NCI-H748 (cell line): ENCODE results near the gene ZNF614.
"Not testable (repeated sequence)": the region's sequence is repeated elsewhere in the genome, so short reads cannot be mapped to it uniquely, and the experiment has no call there.

Source experiments
- DNase-seq: peaks from one replicate; lab custom pipeline; 2025; ENCODE audit not compliant: unreplicated experiment; lab: John Stamatoyannopoulos, UW

ZNF614 gene

DNA sequence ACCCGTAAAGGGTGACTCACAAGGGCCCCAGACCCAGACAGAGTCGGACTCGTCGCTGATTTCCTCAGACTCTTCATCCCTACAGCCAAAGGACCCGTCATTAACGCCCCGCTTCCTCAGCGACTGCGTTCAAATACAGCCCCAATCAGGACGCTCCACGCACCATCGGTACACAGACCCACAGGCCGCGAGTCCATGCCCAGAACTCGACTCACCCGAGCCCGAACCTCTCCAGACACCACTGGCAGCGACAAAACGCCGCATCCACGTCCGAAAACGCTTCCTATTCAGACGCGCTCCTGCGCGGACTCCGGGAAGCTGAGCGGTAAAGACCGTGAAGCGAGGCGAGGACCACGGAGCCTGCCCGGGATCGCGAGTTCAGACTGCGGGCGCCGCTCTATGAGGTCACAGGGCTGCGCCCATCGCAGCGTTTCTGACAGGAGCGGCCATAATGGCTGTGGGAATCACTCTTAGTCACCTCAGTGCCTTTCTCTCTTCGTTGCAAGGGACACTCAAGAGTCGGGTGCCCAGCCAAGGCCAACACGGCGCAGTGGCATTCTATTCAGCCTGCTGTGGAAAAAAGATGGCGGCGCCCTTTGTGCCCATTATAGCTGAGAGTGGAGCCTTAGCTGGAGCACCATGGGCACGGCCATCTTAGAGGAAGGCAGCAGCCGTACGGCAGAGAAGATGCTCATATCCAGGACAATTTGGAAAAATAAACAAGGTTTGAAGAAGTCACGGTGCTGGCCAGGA, at the start of gene ZNF614:
Gene ZNF614, minus strand, starts transcription at position 353 of the 753 bp plus-strand sequence. CDS start 2,634 bp downstream, outside the sequence.
- DNase-seq, result peak; percentile 96

DNA sequence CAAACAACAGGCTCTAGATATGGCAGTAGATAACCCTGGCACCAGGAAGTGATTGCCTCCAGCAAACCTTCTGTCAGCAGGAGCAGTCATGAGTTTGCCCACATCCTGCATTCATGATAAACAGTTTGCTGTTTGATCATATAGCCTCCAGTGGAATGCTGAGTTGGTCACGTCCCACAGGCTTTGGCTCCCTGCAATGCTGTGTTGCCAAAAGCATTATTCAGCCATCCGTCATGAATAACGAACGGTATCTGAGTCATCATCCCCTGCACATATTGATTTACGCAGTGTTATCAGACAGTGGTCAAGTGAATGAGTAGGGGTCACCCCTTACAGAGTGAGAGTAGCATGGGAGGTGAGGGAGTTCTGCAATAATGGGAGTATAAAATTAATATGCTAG, 42.3 kb upstream of the ZNF614 start:
- no peak for DNase-seq

DNA sequence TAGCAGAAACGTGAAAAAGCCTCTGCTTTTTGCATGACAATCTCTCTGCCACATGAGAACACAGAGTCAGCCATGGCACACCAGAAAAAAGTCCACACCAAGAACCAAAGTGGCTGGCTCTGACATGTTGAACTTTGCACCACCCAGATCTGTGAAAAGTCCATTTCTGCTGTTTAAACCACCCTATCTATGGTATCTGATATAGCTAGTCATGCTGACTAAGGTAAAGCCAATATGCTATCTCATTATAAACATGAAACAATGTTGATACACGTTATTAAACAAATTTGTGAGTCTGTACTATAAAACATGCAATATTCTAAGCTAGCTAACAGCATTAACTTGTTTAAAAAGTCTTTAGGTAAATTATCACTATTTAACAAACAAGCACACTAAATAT, 41.5 kb upstream of the ZNF614 start:
- no peak for DNase-seq

DNA sequence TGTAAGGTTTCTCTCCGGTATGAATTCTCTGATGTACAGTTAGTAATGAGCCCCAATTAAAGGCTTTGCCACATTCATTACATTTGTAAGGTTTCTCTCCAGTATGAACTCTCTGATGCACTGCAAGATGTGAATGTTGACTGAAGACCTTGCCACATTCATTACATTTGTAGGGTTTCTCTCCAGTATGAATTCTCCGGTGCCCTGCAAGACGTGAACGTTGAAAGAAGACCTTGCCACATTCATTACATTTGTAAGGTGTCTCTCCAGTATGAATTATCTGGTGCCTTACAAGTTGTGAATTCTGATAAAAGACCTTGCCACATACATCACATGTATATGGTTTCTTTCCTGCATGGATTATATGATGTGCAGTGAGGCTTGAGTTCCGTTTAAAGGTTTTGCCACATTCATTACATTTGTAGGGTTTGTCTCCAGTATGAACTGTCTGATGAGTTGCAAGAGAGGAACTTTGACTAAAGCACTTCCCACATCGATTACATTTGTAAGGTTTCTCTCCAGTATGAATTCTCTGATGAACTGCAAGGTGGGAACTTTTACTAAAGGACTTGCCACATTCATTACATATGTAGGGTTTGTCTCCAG, 38.2 kb upstream of the ZNF614 start:
- DNase-seq, result no peak

DNA sequence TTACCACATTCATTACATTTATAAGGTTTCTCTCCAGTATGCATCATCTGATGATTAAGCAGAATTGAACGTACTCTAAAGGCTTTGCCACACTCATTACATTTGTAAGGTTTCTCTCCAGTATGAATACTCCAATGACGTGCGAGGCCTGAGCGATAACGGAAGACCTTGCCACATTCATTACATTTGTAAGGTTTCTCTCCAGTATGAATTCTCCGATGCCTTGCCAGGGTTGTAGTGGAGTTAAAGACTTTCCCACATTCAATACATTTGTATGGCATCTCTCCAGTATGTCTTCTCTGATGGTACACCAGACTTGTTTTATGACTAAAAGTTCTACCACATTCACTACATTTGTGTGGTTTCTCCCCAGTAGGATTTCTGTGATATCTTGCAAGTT, 37.2 kb upstream of the ZNF614 start:
- DNase-seq, result no peak

DNA sequence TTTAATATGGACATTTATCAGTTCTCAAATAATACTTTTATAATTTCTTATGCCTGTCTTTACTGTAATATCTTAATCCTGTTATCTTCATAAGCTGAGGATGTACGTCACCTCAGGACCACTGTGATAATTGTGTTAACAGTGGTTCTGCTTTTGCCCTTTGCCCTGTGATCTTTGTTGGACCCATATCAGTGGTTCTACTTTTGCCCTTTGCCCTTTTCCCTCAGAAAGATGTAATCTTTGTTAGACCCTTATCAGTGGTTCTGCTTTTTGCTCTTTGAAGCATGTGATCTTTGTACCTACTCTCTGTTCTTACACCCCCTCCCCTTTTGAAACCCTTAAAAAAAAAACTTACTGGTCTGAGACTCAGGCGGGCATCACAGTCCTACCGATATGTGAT, 28.3 kb upstream of the ZNF614 start:
- not testable (repeated sequence) for DNase-seq

DNA sequence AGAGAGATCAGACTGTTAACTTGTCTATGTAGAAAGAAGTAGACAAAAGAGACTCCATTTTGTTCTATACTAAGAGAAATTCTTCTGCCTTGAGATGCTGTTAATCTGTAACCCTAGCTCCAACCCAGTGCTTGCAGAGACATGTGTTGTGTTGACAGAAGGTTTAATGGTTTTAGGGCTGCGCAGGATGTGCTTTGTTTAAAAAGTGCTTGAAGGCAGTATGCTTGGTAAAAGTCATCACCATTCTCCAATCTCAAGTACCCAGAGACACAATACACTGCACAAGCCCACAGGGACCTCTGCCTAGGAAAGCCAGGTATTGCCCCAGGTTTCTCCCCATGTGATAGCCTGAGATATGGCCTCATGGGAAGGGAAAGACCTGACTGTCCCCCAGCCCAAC, 23.6 kb upstream of the ZNF614 start:
- DNase-seq, result peak; percentile 26

DNA sequence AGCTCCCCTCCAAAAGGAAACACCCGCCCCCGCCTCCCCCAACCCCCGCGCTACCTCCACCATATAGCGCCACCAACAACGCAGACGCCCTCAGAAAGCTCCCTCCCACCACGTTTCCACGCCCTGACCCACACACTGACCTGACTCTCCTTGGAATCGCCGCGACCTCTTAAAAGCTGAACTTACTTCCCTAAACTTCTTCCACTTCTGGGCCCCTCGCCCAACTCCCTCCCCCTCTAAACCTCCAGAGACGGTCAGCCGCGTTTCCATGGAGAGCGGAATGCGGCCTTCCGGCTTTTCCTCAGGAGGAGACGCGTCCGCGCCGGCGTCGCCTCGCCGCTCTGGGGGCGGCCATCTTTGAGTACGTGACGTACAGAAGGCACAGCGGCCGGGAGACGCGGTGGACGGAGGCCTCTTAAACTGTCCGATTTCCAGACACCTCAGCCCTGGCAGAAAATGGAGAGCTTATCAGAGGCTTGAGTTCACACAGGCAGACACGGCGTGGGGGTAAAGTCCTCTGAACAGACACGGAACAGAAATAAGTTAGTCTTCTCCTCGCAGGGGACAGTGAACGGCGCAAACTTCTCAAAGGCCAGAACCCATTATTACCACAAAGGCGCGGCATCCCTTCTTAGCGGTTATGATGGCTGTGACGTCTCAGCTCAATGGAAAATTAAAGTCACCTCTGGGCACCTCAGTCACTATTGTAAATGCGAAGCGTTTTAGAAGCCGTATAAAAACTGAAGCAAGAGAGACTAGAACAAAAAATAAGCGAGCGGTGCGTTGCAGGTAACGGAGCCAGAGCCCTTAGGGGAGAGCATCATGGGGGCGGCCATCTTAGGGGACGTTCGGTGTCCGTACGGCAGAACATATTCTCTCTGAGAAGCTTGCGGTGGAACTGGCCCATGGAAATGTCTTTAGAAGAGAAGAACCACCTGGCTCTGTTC, 20.6 kb upstream of the ZNF614 start, which contains the start of gene ZNF432:
Gene ZNF432, minus strand, starts transcription at position 284 of the 947 bp plus-strand sequence. CDS start 1,970 bp downstream, outside the sequence.
- peak; percentile 97 for DNase-seq

DNA sequence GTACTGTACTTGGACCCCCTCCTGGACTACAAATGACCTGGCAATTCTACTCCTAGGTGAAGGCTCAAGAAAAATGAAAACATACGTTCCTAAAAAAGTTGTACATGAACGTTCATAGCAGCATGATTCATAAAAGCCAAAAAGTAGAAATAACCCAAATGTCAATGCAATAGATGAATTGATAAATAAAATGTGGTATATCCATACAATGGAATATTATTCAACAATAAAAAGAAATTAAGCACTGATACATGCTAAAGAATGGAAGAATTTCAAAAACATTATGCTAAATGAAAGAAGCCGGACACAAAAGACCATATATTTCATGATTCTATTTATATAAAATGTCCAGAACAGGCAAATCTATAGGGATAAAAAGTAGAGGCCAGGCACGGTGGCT, 11.0 kb upstream of the ZNF614 start:
- no peak for DNase-seq

DNA sequence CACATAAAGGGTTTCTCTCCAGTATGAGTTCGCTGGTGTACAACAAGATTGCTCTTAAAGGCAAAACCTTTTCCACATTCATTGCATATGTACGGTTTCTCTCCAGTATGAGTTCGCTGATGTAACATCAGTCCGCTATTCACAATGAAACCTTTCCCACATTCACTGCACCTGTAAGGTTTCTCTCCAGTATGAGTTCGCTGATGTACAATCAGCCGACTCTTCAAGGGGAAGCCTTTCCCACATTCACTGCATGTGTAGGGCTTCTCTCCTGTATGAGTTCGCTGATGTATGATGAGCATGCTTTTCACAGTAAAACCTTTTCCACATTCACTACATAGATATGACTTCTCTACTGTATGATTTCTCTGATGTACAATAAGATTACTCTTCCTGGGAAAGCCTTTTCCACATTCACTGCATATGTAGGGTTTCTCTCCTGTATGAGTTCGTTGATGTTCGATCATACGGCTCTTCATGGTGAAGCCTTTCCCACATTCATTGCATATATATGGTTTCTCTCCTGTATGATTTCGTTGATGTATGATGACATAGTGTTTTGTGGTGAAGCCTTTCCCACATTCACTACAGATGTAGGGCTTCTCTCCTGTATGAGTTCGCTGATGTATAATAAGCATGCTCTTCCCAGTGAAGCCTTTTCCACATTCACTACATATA, 6.0 kb upstream of the ZNF614 start:
- no peak for DNase-seq

DNA sequence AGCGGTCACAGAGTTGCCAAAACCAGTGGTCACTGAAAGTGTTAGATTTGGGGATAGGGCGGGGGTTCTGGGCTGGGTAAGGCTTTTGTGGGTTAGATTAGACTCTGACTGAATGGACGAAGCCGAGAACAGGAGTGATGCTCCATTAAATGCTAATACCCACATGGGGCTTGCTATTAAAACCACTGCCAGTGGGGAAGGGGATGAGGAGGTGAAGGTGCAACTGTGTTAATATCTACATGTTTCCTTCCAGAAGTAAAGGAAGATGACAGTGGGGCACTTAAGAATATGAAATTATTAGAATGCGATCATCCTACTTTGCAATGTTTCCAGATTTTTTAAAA, 573 bp upstream of the ZNF614 start:
- DNase-seq, result peak; percentile 80

DNA sequence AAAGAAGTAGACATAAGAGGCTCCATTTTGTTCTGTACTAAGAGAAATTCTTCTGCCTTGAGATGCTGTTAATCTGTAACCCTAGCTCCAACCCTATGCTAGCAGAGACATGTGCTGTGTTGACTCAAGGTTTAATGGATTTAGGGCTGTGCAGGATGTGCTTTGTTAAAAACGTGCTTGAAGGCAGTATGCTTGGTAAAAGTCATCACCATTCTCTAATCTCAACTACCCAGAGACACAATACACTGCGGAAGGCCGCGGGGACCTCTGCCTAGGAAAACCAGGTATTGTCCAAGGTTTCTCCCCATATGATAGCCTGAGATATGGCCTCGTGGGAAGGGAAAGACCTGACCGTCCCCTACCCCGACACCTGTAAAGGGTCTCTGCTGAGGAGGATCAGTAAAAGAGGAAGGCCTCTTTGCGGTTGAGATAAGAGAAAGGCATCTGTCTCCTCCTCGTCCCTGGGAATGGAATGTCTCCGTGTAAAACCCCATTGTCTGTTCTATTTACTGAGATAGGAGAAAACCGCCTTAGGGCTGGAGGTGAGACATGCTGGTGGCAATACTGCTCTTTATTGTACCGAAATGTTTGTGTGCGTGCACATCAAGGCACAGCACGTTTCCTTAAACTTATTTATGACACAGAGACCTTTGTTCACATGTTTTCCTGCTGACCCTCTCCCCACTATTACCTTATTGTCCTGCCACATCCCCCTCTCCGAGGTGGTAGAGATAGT, 1.8 kb downstream of the ZNF614 start:
- DNase-seq, result not testable (repeated sequence)

DNA sequence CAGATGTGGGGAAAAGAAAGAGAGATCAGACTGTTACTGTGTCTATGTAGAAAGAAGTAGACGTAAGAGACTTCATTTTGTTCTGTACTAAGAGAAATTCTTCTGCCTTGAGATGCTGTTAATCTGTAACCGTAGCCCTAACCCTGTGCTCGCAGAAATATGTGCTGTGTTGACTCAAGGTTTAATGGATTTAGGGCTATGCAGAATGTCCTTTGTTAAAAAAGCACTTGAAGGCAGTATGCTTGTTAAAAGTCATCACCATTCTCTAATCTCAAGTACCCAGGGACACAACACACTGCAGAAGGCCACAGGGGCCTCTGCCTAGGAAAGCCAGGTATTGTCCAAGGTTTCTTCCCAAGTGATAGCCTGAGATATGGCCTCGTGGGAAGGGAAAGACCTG, 3.7 kb downstream of the ZNF614 start:
- not testable (repeated sequence) for DNase-seq

DNA sequence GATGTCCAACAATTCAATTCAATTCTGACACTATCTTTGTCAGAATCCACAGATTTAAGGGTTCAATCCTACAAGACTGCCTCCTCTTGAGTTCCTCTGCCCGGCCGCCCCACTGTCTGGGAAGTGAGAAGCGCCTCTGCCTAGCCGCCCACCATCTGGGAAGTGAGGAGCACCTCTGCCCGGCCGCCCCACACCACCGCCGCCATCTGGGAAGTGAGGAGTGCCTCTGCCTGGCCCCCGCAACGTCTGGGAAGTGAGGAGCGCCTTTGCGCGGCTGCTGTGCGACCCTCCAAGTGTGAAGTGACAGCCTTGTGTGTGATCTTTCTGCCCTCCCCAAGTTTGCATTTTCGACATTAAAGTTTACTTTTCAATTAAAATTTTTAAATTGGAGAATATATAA, 6.0 kb downstream of the ZNF614 start:
- no peak for DNase-seq

DNA sequence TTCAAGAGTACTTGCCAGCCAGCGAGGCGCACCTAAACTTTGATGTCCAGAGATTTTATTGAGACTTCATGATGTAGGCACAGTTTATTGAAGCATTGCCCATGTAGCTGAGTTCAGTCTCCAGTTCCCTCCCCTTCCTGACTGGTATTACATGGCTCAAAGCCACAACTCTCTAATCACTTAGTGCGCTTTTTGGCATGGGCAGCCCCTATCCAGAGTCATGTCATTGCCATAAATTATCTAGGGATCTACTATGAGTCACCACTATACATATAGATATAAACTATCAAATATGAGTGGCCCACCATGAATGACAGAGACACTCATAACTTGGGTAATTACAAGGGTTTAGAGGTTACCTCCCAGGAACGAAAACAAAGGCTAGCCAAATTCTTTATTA, 7.7 kb downstream of the ZNF614 start:
- no peak for DNase-seq

DNA sequence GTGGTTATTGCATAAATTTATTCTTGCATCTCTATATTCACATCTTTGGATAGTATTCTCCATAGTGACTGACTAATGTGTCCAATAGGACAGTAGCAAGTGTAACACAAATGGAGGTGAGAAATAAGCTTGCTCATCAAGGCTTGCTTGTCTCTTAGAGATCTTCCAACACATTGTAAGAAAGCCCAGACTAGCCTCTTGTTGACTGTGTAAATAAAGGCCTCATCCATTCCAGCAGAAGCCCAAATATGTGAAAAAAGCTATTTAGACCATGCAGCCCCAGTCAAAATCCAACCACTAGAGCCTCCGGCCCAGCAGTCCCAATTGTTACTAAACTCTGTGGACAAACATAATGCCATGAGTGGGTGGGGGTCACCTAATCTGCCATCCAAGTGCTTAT, 17.5 kb downstream of the ZNF614 start:
- no peak for DNase-seq

DNA sequence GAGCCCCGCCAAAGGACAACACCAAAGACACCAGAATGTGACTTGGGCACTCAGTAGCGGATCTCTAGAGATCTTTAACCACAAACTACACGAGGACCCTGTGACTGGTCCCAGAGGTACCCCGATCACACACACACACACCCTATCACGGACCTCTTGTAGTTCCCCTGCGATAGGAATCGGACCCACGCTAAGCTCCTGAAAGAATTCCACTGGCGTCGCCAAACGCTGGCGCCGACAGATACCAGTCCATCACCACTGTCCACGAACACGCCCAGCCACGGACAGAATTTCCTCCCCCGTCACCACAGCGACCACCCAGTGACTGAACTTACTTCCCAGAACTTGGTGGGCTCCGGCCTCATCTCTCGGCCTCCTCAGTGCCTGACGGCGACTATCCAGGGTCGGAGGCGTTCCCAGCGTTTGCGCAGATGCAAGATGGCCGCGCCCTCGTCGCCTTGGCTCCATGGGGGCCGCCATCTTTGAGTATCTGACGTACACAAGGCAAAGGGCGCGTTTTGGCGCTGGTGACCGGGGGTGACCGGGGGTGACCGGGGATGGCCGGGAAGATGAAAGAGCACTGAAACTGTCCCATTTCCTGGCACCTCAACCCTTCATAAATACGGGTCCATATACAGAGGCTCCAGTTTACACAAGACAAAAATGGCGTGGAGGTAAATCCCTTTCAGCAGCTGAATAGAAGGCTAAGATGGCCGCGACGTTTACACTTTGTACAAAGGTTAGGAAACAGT, 20.2 kb downstream of the ZNF614 start, which contains the start of gene ZNF615:
Gene ZNF615, minus strand, starts transcription at position 406 of the 752 bp plus-strand sequence. CDS start 4,500 bp downstream, outside the sequence.
- peak; percentile 94 for DNase-seq

DNA sequence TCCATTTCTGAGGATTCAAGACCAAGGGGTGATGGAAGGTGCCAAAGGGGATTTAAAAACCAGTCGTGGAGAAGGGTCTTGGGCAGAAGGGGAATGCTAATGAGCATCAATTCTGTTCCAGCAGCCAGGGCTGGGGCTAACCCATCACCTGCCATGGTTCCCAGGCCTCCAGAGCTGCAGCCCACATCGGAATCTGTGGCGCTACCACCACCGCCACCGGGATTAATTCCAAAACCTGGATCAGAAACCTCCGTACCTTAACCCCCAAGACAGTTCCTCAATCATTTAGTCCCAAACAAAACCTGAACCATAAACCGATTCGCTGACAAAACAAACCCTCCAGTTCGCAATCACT, 20.8 kb downstream of the ZNF614 start:
- DNase-seq, result peak; percentile 54

DNA sequence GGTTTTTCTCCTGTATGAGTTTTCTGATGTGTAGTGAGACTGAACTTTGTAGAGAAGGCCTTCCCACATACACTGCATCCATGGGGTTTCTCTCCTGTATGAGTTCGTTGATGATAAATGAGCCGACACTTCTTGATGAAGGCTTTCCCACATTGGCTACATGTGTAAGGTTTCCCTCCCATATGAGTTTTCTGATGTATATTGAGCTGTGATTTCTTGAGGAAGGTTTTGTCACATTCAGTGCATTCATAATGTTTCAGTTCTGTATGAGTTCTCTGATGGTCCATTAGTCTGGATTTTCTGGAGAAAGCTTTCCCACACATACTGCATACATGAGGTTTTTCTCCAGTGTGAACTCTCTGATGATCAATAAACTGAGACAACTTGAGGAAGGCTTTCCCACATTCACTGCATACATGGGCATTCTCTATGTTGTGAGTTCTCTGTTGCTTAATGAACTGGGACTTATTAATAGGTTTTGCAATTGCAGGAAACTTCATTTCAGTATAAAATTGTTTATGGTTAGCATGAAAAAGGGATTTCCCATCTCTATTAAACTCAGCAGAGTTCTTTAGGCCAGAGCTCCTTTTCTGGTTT, 34.0 kb downstream of the ZNF614 start:
- DNase-seq, result no peak
